Gastrocnemius medialis (tissue), 4 donors: Measurements from ENCODE around the gene MAEA. TPM values are rescaled to one million over a fixed set of nuclear protein-coding genes. Genes with fewer than 3 reads are reported as not detected.

Experiments used
- ATAC-seq, 2 donors: fragments of 150-250 bp; one replicate each; pipeline ENCODE4 v1.9.1; 2016
- DNase-seq, 2 donors: peaks; one replicate each; pipeline ENCODE4 v3.0.0-alpha.2; 2019
- H3K27ac ChIP-seq, 4 donors: fragments of 200-600 bp; sonication (generic); 1 replicate in 1 of 4; 2 replicates in 3 of 4; pipeline ENCODE4 v1.5.1; 2016 to 2018; ENCODE audit warnings: mild to moderate bottlenecking in 2 of 4, moderate library complexity in 1 of 4
- H3K27me3 ChIP-seq, 3 donors: fragments of 200-600 bp; sonication (generic) in 2 of 3; 1 replicate in 1 of 3; 2 replicates in 2 of 3; pipeline versions ENCODE4 v1.5.1 to v1.6.0; 2016 to 2019; ENCODE audit warnings: mild to moderate bottlenecking in 1 of 3, moderate library complexity in 1 of 3
- H3K36me3 ChIP-seq, 2 donors: fragments of 200-600 bp; sonication (generic) in 1 of 2; one replicate each; pipeline ENCODE4 v1.5.1; 2017 to 2018
- H3K4me1 ChIP-seq, 2 donors: fragments of 200-600 bp; sonication (generic) in 1 of 2; one replicate each; pipeline ENCODE4 v1.5.1; 2016 to 2017; ENCODE audit warnings: mild to moderate bottlenecking in 2 of 2
- H3K4me3 ChIP-seq, 4 donors: fragments of 200-600 bp; sonication (generic) in 3 of 4; 1 replicate in 1 of 4; 2 replicates in 3 of 4; pipeline ENCODE4 v1.5.1; 2016 to 2019; ENCODE audit warnings: mild to moderate bottlenecking in 2 of 4
- H3K9me3 ChIP-seq, 3 donors: fragments of 200-600 bp; sonication (generic) in 2 of 3; 1 replicate in 1 of 3; 2 replicates in 2 of 3; pipeline ENCODE4 v1.5.1; 2016 to 2019
- CTCF ChIP-seq, 5 experiments: fragments of 450-650 bp in 3 of 5; fragments of 200-600 bp in 2 of 5; sonication (generic) in 2 of 5; IDR thresholded peaks in 4 of 5; conservative IDR thresholded peaks in 1 of 5; 1 replicate in 4 of 5; 2 replicates in 1 of 5; pipeline ENCODE4 v1.5.1; 2016 to 2019; ENCODE audit warnings: antibody characterized with exemption in 5 of 5, mild to moderate bottlenecking in 3 of 5, moderate library complexity in 3 of 5
- POLR2A ChIP-seq, 2 donors: fragments of 450-650 bp; IDR thresholded peaks; one replicate each; pipeline ENCODE4 v1.6.1; 2017; ENCODE audit warnings: antibody characterized with exemption in 2 of 2, mild to moderate bottlenecking in 2 of 2, moderate library complexity in 2 of 2
- in situ Hi-C, 4 donors: fragments of 200-750 bp; cut with MboI; loops; one replicate each; pipeline versions ENCODE4 v1.15.0 to v1.8.0; 2017; ENCODE audit warnings: low sequenced_read_pairs in 4 of 4
- intact Hi-C: fragments of 100-400 bp; cut with DNase I; formaldehyde crosslinking; loops from one replicate; pipeline ENCODE4 v1.15.1; 2023; ENCODE audit warnings: low total_unique reads
- total RNA-seq, 4 donors: library from RNA; depleted of rRNA; stranded (reverse); fragments of >200 nt; gene quantifications; one replicate each; pipeline versions ENCODE4 v1.1.0 to v1.2.3, GENCODE V29; 2016

The MAEA gene
- total RNA-seq, 4 donors from 2014 or later = 30.0 to 42.7 (median 34.3) TPM

GRCh38 chr4:1244978-1245471, 44.7 kb upstream of the MAEA start:
- H3K27ac ChIP-seq = peak overlapping the region in 3 of 4 donors; percentile 94 to 99 (median 99)
- no peak for DNase-seq
- intact Hi-C loops = loop anchor here (5.0 kb wide), 3 partner anchors 33 to 612 kb away; partner anchors contain the start of genes FGFRL1 and LETM1

DNA sequence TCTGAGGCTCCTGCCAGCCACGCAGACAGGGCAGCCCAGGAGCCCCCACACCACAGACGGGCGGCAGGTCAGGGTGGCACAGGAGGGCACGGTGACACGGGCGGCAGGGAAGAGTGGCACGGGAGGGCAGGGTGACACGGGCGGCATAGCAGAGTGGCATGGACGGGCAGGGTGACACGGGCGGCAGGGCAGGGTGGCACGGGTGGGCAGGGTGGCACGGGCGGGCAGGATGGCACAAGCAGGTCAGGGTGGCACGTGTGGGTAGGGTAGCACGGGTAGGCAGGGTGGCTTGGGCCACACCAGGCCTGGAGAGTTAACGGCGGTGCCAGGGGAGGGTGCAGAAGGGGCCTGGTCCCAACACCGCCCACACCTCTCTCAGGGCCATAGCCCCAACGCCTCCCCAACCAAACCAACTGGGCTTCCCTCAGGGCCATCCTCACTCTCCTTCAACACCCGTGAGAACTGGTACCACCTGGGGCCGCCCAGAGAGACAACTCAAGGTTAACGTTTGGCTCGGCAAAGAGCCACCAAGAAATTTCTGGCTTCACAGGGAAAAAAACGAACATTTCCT, 44.1 kb upstream of the MAEA start:
- ATAC-seq = no peak
- H3K9me3 ChIP-seq = no peaks in the 10 kb centered on the region
- peak overlapping the region; percentile 94 to 99 (median 98) for H3K27ac ChIP-seq
- H3K4me3 ChIP-seq = peak overlapping the region in 2 of 4 donors; percentile 2 to 81
- in situ Hi-C loops = no loop called here
- intact Hi-C loops = loop anchor here (5.0 kb wide), 3 partner anchors 33 to 612 kb away; partner anchors contain the start of genes FGFRL1 and LETM1
- peak in 1 of 2 donors; percentile 12 for DNase-seq
- H3K36me3 ChIP-seq = peaks cover 0 to 6% of the 10 kb centered on the region in 2 donors
- TF ChIP-seq POLR2A (IDR thresholded peaks at IDR 0.05) (no peak), CTCF (IDR thresholded peaks at IDR 0.05 in 4 of 5, conservative IDR thresholded peaks at IDR 0.05 in 1 of 5) (no peak)
- H3K27me3 ChIP-seq = no peaks in the 10 kb centered on the region
- H3K4me1 ChIP-seq = peaks cover 61 to 69% of the 10 kb centered on the region in 2 donors

More at GRCh38 chr4:1244978-1245471, 44.7 kb upstream of the MAEA start:
- no peaks in the 10 kb centered on the region for H3K27me3 ChIP-seq
- peaks cover 0 to 6% of the 10 kb centered on the region in 2 donors for H3K36me3 ChIP-seq
- peaks cover 56 to 64% of the 10 kb centered on the region in 2 donors for H3K4me1 ChIP-seq
- peak overlapping the region in 1 of 4 donors; percentile 2 for H3K4me3 ChIP-seq
- ATAC-seq = no peak
- TF ChIP-seq CTCF (IDR thresholded peaks at IDR 0.05 in 4 of 5, conservative IDR thresholded peaks at IDR 0.05 in 1 of 5) = no peak
- H3K9me3 ChIP-seq = no peaks in the 10 kb centered on the region
- in situ Hi-C loops = no loop called here

DNA sequence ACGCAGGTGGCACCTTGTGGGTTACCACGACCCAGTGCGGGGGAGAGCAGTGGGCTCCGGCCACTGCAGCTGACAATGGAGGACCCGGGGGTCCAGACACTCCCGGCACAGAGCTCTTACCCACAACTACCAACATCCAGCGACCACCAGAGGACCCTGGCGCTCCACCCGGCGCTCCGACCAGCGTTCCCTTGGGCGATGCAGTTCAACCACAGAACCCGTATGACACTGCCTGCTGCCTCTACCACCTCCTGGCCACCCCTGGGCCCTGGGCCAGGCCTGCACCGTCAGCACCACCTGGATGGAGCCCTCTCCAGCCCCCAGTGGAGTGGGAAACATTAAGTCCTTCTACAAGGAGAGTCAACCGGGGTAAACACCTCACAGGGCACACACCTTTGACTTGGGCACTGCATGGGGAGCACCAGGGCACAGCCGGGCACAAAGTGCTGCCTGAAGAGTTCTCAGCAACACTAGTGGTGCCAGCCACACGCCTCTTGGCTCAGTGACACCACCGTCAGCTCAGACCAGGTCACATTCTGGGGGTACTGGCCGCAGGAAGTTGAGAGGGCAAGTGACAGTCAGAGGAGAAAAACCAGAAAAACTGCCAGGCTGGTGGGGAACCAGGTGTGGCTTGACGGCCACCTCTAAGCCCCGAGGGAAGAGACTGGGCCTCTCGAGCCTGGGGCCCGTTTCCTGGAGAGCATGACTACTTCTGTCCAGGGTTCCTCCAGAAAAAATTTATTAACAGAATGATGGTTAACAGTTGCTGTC, 43.4 kb upstream of the MAEA start:
- H3K9me3 ChIP-seq = no peaks in the 10 kb centered on the region
- H3K27me3 ChIP-seq = no peaks in the 10 kb centered on the region
- H3K4me1 ChIP-seq = peaks cover 64 to 77% of the 10 kb centered on the region in 2 donors
- TF ChIP-seq CTCF (IDR thresholded peaks at IDR 0.05 in 4 of 5, conservative IDR thresholded peaks at IDR 0.05 in 1 of 5) (no peak), POLR2A (IDR thresholded peaks at IDR 0.05) (no peak)
- intact Hi-C loops = loop anchor here (5.0 kb wide), 3 partner anchors 34 to 611 kb away; partner anchors contain the start of genes FGFRL1 and LETM1
- H3K4me3 ChIP-seq = peak overlapping the region; percentile 81 to 93 (median 90)
- DNase-seq (peak in 1 of 2 donors; percentile 22), ATAC-seq (no peak)
- peak overlapping the region; percentile 94 to 99 (median 98) for H3K27ac ChIP-seq
- no peaks in the 10 kb centered on the region for H3K36me3 ChIP-seq
- in situ Hi-C loops = no loop called here

DNA sequence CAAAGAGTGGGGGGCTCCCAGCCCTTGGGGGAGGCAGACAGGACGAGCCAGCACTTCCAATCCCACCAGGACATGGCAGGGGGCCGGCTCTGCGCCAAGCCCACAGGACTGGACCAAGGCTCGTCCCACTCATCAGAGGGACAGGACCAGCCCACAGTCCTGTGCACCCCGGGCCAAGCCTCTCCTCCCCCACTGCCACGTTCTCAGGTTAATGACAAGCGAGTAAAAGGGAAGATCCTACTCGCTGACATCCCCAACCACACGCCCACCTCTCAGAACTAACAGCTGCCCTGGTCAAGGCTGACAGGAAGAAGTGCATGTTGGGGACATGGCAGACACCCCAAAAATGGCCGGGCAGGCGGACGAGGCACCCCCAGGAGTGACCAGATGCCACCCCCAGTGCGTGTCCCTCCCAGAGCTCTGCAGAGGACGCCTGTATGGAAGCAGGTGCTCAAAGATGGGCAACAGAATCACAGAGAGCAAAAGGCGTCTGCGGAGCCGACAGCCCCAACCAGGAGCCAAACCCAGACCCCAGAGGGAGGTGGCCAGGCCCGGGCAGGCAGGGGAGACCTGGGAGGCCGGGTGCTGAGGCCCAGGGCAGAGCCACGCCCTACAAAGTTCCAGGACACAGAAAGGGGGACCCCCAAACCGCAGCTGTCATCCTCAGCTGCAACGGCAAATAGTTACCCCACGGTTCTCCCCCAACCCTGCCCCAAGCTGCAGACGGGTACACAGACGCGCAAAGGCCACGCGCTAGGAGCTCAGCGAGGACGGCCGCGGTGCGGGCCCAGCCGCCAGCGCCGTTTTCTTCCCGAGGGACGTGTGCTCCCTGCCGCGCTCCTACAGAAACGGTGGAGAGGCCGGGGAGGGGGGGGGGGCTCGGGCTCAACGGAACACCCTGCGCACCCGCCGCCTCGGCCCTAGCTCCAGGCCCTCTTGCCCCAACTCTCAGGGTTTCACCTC, 42.5 kb upstream of the MAEA start:
- no peaks in the 10 kb centered on the region for H3K9me3 ChIP-seq
- no peak for TF ChIP-seq CTCF (IDR thresholded peaks at IDR 0.05 in 4 of 5, conservative IDR thresholded peaks at IDR 0.05 in 1 of 5)
- ATAC-seq (no peak), DNase-seq (peak in 1 of 2 donors; percentile 15)
- no peaks in the 10 kb centered on the region for H3K36me3 ChIP-seq
- H3K4me1 ChIP-seq = peaks cover 64 to 78% of the 10 kb centered on the region in 2 donors
- peak overlapping the region; percentile 81 to 93 (median 90) for H3K4me3 ChIP-seq
- peak overlapping the region; percentile 94 to 99 (median 98) for H3K27ac ChIP-seq
- intact Hi-C loops = loop anchor here (5.0 kb wide), 3 partner anchors 35 to 610 kb away; partner anchors contain the start of genes FGFRL1 and LETM1
- H3K27me3 ChIP-seq = no peaks in the 10 kb centered on the region
- in situ Hi-C loops = no loop called here
